Spleen (tissue), 7 donors: ENCODE results near the gene NRXN3.

Source experiments
- POLR2A ChIP-seq, 3 donors: fragments of 450-650 bp; IDR thresholded peaks; one replicate each; pipeline ENCODE4 v1.5.1; 2017; ENCODE audit warnings: antibody characterized with exemption in 3 of 3, mild to moderate bottlenecking in 1 of 3
- TF ChIP-seq, protein P1 (sequence below), 11 experiments: fragments of 200-600 bp in 7 of 11; fragments of 450-650 bp in 4 of 11; sonication (generic) in 4 of 11; IDR thresholded peaks in 8 of 11; conservative IDR thresholded peaks in 3 of 11; 1 replicate in 7 of 11; 2 replicates in 4 of 11; pipeline versions ENCODE4 v1.4.0 to v1.8.0; 2016 to 2021; ENCODE audit warnings: antibody characterized with exemption in 11 of 11, inconsistent platforms in 4 of 11, mild to moderate bottlenecking in 1 of 11
- donor health status: DM: no; HTN: no; CAD: no; lungs with moderate emphysema.
- donor health status: DM: no; HTN: no; CAD: no.
- donor health status: DM: no; HTN: no; CAD: no.

DNA sequence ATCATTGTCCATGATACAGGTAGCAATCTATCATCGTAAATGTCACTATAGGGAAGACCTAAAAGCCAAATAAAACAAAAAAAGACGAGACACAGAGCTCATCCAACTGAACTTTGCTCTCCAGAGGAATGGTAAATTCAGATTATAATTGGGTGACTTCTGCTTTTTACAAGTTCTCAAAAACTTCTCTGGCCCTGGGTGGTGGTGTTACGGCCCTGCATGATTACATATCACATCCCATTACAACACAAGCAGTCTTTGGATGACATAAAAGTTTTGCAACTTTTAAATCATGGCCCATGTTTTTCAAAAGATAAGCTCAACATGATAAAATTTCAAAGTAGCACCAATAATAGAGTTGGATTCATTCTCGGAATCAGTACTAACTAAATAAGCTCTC lies 1741.6 kb downstream of the NRXN3 start:
- TF ChIP-seq, protein P1, sequence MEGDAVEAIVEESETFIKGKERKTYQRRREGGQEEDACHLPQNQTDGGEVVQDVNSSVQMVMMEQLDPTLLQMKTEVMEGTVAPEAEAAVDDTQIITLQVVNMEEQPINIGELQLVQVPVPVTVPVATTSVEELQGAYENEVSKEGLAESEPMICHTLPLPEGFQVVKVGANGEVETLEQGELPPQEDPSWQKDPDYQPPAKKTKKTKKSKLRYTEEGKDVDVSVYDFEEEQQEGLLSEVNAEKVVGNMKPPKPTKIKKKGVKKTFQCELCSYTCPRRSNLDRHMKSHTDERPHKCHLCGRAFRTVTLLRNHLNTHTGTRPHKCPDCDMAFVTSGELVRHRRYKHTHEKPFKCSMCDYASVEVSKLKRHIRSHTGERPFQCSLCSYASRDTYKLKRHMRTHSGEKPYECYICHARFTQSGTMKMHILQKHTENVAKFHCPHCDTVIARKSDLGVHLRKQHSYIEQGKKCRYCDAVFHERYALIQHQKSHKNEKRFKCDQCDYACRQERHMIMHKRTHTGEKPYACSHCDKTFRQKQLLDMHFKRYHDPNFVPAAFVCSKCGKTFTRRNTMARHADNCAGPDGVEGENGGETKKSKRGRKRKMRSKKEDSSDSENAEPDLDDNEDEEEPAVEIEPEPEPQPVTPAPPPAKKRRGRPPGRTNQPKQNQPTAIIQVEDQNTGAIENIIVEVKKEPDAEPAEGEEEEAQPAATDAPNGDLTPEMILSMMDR (IDR thresholded peaks at IDR 0.05 in 8 of 11, conservative IDR thresholded peaks at IDR 0.05 in 3 of 11): no peak
- TF ChIP-seq POLR2A (IDR thresholded peaks at IDR 0.05): no peak
